GM18861 (cell line): Measurements from ENCODE around the gene TTC32.

ENCODE experiments used
- ATAC-seq: cut with Tn5 transposase; IDR thresholded peaks from one replicate; pipeline ENCODE4 v1.9.1; 2021; ENCODE audit not compliant: unreplicated experiment

TTC32 gene

DNA sequence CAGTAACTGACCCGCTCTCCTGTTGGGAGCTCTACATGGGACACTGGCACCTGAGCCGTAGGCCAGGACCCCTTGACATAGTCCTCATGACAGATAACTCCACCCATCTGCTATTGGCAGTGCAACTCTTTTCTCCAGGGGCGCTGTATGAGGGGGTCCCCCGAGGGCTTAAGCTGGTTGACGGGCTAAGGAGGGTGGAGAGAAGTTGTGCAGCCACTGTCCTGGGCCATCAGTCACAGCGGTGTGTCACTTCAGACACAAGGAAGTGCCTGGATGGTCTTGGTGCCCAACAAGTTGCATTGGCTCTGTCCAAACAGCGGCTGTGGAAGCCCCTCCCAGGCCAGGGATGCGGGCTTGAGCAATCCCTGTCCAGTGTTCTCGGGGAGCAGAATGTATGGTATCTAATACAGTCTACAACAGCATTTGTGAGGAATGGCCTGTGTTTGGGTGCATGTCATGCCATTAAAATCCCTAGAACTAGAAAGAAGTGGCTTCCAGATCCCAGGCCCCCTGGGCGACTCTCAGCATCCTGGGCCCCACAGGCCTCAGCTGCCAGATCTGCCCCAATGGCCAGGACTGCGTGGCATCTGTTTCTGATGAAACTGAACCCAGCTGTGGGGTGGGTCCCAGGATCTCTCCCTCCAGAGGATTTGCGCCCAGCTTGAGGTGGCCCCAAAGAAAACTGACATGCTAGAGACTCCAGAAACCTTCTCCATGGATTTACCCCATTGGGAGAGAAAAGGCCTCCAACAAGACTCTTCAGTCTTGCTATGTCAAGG is 23.3 kb downstream of the TTC32 start:
- no peak for ATAC-seq

DNA sequence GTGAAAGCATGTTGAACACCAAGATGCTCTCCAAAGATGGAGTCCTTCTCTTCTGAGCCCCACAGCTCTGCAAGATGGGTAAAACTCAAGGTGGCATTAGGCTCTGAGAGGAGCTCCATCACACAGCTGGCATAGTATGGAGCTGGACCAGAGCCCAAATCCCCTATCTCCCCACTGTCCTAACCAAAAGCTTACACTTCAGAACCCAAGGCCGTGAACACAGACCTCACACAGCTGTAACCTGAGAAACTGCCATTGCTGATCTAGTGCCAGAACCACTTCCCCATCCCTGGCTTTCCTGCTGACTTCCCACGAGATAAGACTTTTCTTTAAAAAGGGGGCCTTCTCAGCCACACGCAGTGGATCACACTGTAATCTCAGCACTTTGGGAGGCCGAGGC is 25.0 kb downstream of the TTC32 start:
- ATAC-seq = no peak

DNA sequence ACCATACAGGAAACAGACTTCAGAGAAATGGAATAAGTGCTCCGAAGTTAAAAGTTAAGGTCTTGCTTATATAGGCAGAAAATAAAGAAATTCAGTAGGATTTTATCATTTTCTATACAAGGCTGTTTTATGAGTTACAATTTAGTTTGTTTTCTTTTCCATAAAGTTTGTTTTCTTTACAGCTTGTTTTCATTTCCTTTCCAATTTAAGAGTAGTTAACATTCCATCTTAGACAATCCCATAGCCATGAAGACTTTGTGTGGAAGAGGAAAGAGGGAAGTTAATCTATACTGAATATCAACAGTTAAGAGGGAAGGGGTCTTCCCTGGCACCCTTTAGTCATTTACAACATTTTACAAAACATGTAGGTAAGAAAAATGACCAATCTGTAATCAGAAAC is 26.5 kb downstream of the TTC32 start:
- ATAC-seq = no peak

DNA sequence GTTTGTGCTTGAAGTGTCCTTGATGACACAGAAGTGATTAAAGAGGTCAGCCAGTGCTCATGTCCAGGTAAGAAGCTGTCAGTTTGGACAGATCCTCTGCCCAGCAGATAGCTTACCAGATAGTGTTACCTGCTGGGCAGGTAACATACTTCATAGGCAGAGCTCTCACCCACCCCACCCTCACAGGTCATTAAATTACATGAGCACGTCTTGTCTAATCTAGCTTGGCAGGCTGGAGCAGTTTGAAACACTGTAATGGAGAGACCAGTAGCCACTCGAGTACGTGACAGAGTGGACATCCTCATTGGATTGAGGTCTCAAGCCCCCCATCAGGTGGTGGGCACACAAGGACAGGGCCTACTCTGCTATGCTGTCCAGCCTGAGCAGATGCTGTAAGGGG is 27.1 kb downstream of the TTC32 start:
- no peak for ATAC-seq

DNA sequence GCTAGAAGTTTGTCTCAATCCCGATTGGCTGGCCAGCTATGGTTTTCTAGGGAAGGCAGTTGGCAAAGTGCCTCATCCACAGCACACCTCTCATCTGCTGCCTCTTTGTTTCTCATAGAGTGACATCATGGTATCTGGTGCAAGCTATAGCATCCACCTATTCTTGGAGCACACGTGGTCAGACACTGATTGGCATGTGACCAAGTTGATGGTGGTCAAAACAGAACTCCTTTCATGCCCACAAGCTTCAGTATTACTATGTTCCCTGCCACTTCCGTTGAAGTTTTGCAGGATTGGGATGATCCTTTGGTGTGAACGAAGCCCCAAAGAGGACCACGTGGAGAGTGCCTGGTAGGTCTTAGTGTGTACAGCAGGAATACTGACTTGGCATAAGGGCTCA is 28.8 kb downstream of the TTC32 start:
- no peak for ATAC-seq

DNA sequence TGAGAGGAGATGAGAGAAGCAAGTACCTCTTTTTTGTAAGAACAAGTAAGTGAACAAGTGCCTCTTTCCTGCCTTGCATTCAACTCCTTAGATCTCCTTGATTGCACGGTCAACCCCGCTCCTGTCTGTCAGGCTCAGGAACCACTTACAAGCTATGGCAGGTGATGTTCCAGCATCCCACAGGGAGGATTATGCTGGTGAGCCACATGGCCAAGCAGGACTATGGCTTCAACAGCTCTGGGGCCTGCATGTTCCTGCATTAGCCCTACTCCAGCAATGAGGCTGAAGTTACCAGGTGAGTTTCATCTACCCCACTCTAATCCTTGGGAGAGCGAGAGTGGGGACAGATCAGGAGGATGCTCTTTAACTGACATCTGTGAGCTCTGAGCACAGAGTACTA is 29.5 kb downstream of the TTC32 start:
- ATAC-seq = no peak

DNA sequence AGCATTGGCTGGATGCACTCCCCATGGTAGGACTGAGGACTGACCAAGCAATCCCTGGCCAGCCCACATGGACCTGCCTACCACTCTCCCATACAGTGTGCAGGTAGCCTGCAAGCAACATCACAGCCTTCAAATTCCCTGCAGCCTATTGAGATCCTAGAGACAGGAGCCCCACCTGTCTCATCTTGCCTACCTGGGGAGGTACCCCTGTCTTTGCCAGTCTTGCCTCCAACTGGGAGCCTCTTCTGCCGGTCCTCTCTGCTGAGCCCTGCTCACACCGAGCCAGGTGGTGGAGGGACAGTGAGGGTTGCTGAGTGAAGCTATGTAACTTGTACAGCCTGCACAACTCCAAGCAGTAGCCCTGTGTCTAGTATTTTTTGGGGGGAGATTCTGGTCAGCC is 29.9 kb downstream of the TTC32 start:
- ATAC-seq = no peak

DNA sequence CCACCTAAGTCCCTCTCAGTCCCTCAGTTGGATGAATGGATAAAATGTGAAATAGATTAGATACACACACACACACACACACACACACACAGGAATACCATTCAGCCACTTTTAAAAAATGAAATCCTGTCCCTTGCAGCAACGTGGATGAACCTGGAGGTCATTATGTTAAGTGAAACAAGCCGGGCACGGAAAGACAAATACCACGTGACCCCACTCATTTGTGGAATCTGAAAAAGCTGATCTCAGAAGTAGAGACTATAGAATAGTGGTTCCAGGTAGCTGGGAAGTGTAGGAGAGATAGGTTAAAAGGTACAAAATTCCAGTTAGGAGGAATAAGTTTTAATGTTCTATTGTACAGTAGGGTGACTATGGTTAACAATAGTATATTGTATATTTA is 31.0 kb downstream of the TTC32 start:
- no peak for ATAC-seq

DNA sequence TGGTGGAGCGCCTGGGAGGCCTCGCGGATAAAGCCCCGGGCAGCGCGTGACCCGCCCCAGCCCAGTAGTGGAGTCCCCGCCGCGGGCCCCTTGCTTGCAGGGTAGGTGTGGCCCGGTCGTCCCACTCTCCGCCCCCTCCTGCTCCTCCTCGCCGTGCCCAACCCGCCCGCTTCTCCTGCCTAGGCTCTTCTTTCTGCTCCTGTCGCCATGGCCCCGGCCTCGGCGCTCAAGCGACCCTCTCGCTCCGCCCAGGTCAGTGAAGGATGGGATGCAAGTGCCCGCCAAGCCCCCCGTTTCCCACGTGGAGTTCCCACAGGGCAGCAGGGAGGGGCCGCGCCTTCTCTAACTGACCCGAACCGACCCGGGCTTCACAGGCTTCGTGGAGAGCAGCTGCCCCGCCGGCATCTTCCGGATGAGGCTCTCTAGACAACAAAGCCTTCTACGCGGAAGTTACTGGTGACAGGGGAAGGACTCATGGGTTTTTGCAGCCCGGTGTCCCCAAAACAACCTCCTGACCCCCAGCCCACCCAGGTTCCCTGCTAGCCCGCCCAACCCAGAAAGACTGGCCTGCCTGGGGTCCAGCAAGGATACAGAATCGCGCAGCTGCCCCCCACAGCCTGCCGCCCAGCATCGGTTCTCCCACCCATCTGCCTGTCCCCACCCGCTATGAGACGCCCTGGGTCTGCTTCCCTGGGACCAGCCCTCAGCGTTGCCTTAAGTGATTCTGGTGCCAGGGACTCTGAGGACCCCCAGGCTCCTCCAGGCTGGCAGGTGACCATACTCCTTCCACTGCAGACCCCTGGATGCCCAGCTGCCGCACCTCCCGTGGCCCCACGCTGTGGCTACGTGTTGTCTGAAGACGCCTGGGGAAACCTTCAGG is 32.8 kb downstream of the TTC32 start:
- ATAC-seq = peak; percentile 32

DNA sequence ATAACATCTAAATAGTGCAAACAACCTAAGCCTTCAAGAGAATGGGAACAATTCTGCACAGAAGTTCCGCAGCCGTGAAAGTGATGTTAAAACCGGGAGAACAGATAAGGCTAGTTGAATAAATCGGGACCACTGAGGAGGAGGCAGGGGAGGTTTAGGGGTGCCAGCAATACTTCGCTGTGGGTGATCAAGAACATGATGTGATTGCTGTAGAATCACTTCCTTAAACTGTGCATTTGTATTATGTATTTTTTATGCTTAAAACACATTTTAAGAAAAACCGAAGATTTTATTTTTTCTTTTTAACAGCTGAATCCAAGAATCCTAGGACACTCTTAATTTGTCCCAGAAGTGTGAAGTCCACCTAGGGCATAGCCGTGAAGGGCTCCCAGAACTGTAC is 33.6 kb downstream of the TTC32 start:
- no peak for ATAC-seq

DNA sequence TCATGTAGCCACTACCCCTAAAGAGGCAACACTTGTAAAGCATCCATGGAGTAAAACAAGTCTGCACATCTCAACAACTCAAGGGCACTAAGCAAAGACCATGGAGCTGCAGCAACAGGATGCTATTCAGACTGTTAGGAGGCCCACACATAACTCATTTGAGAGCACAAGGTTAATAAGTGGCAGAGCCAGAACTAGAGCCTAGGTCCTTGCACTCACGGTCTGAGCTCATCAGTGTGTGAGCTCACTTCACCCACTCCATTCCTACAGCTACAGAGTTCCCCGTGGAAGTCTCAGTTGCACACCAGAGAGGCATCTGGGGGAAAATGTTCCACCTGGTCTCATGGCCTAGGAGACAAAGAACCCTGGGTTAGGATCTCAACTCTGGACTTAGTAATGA is 35.0 kb downstream of the TTC32 start:
- peak; percentile 83 for ATAC-seq

DNA sequence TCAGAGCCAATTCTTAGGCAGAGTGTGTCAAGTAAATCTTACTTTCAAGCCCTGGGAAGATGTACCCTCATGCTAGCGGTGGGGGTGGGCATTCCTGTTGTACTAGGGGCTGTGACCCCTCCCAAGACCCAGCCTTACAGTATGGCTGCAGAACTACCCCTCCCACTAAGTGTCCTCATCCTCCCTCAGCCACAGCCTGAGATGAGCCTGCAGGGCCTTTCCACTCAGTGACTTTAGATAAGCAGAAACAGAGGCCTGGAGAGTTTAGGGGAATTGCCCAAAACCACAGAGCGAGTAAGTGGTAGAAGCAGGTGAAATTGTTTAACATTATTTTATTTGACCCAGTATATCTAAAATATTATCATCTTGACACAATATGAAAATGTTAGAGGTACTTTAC is 36.6 kb downstream of the TTC32 start:
- no peak for ATAC-seq

DNA sequence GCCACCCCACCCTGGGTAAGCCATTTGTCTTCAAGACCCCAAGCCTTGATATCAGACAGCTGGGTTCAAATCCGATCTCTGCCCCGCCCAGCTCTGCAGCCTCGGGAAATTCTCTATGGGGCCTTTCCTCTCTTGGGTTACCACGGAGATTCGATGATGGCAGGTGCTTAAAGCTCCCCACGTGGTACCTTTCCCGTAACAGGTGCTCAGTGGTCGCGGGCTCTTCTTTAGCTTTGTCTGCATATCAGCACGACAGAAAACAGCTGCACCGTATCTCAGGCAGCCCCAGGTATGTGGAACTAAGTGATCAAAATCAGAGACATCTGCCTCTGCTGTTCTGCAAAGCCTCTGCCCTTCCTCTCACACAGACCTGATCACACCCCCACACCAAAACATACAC is 37.4 kb downstream of the TTC32 start:
- ATAC-seq = no peak

DNA sequence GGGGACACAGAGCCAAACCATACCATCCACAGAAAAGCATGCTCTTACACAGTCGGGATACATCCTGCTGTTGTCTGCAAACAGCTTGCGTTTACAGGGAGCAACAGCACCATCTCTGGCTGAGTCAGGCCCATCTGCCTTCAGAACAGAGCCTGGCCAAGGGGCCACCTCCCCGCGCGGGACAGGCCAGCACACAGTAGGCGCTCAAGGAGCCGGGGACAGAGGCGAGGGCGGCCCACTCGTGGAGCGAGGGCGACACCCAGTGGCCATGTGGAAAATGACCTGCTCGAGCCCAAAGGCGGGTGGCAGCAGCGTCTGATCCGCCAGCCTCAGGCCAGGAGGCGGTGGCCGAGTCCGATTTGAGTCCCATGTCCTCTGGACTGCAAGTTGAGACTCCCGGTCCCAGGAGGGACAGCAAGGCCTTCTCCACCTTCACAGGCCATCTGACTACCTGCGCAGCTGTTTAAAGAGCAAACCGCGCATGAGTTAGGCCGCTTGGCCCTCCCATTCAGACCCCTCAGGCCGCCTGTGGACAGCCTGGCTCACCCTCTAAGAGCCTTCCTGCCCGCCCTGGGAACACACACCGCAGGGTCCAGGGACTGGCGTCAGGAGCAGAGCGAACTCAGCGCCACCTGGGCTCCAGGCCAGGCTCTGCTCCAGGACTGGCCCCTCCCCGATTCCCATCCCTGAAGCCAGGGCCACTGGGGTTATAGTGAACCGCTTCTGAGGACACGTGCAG is 38.3 kb downstream of the TTC32 start:
- ATAC-seq = peak; percentile 50

DNA sequence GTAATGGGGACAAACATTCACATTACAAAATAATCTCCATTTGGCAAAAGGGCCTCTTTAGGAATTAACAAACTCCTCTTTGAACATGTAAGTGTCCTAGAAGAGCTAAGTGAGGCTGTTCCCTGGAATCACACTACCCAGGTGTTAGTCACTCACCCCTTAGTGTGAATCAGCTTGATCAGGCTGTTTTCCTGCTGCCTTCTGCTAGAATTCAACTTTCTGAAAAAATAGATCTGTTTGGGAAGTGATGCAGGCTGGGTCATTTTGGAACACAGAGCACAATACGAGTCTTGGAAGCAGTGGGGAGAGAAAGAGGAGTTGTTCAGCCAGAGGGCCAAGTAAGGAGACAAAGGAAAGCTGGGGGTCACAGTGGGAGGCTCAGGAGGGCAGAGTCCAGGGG is 40.0 kb downstream of the TTC32 start:
- ATAC-seq = no peak

DNA sequence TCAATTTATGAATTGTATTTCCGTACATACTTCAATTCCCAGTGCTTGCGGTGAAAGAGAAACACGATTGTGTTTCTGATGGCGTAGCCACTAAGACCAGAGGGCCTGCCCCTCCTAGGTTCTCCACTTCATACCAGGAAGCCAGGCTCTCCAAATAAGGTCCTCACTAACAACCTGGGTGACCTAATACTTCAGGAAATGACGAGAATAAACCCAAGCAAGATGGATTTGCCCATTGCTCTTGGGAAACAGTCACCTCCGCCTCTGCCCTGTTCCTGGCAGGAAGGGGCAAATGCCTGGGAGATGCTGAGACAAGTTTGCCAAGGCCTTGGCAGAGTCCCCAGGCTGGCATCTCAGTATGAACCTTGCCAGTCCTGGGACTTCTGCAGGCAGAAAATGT is 41.8 kb downstream of the TTC32 start:
- no peak for ATAC-seq

DNA sequence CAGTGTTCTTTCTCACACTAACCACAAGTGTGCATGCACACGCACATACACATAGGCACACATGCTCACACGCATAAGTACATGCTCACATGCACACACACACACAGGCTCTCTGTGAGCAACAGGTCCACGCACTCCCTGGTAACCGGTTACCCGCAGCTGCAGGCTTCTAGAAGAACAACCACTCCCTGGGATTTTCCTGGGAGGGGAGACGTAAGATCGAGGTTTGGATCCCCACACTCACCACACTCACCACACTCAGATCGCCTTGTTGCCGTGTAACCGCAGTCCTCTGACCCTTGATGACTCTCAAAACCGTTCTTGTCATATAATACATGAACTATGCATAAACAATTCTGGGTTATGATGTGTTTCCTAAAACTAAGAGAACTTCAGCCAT is 42.2 kb downstream of the TTC32 start:
- ATAC-seq = no peak

DNA sequence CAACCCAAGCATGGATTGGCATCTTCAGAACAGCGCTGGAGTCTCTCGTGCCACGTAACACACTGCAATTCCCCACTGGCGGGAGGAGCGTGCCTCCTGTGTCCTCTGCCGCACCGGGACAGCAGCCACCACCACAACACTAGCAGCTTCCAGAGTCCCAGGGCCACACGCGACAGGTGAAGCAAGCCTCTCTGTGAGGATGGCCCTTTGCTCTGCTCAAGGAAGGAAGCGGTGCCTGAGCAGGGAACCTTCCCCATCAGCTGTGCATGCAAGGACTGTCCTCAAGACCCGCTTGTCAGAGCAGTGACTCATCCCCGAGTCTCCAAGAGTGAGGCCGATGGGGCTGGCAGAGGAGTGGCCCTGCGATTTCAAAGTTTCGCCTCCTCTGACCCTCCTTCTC is 44.0 kb downstream of the TTC32 start:
- ATAC-seq = no peak

DNA sequence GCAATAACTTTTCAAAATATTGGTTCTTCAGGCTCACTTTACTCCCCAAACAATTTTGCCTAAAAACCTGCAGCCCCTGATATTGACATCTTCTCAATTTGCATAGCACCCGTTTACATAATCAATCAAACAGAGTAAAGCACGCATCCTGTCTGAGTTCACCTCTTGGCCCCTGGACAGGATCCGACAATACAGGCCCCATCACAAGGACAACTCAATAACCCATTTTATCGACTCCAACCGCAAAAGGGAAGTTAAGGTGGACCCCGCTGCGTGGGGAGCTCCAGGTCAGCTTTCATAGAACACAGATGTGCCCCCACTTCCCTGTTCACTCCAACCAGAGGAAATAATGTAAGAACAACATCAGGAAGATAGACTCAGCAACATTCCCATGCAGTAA is 44.7 kb downstream of the TTC32 start:
- ATAC-seq = no peak

DNA sequence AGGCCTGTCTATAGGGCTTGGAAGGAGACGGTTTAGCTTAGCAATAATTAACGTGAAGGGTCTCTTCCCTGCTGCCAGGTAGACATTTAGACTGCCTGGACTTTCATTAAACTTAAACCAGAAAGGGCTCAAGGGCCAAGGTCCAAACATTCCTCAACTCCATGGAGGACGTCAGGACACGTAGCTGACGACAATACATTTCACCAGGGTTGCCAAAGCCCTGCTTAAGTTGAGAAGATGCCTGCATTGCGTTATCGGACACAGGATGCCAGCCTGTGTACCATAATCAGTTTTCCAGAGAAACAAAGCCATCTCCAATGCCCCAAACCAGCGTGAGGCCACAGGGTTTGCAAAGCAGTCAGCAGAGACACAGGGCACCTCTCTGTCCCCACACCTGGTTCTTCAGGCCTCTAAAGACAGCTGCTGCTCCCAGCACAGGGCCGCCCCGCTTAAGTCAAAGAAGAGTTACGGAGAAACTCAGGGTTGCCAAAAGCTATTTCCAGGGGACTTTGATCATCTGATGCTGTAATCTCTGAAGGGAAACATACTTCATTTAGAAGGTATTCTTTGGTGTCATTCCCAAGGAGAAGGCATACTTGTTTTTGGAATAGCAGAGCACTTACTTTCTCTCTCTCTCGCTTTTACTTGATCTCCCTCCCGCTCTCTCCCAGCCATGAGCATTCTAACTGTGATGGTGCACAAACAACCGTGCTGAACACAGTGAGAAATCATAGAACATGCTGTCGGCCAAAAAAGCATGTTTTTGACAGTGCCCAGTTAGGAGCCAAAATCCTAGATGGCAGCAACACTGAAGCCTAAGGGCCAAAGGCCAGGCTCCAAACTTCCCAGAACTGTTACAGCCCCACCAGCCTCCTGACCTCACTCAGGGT is 46.0 kb downstream of the TTC32 start:
- ATAC-seq = no peak
